ENCODE measurements around the gene EHMT1.

EHMT1 gene

GRCh38 chr9:137646341-137646740 lies 27.5 kb downstream of the EHMT1 start:
- TF ChIP-seq YY1 (IDR thresholded peaks at IDR 0.05; ENCODE audit: low read depth) = no peak
- TF ChIP-seq CEBPB (IDR thresholded peaks at IDR 0.05) = no peak
- TF ChIP-seq CREB1 (IDR thresholded peaks at IDR 0.05; ENCODE audit: low read depth) = no peak
- no peak for TF ChIP-seq NFIC (IDR thresholded peaks at IDR 0.05)
- TF ChIP-seq MAX (IDR thresholded peaks at IDR 0.05) = no peak
- TF ChIP-seq FOXM1 (IDR thresholded peaks at IDR 0.05; ENCODE audit: borderline replicate concordance, low read depth) = no peak
- TF ChIP-seq EP300 (IDR thresholded peaks at IDR 0.05; ENCODE audit: borderline replicate concordance) = no peak
- no peak for TF ChIP-seq USF1 (IDR thresholded peaks at IDR 0.05)
- no peak for TF ChIP-seq EGR1 (IDR thresholded peaks at IDR 0.05)
- TF ChIP-seq ZBTB7A (IDR thresholded peaks at IDR 0.05; ENCODE audit: low read depth) = no peak
- TF ChIP-seq TCF12 (IDR thresholded peaks at IDR 0.05; ENCODE audit: low read depth) = no peak
- no peak for TF ChIP-seq TAF1 (IDR thresholded peaks at IDR 0.05; ENCODE audit: low read depth)
- no peak for TF ChIP-seq RAD21 (IDR thresholded peaks at IDR 0.05; ENCODE audit: low read depth)

GRCh38 chr9:137647096-137647714 lies 28.4 kb downstream of the EHMT1 start:
- TF ChIP-seq EGR1 (IDR thresholded peaks at IDR 0.05) (no peak), TEAD4 (IDR thresholded peaks at IDR 0.05) (no peak), CREB1 (IDR thresholded peaks at IDR 0.05; ENCODE audit: low read depth) (no peak), REST (IDR thresholded peaks at IDR 0.05; ENCODE audit: low read depth) (no peak), NFIC (IDR thresholded peaks at IDR 0.05) (no peak), USF1 (IDR thresholded peaks at IDR 0.05) (no peak), FOXM1 (IDR thresholded peaks at IDR 0.05; ENCODE audit: borderline replicate concordance, low read depth) (no peak), RAD21 (IDR thresholded peaks at IDR 0.05; ENCODE audit: low read depth) (no peak), MAX (IDR thresholded peaks at IDR 0.05) (no peak)

GRCh38 chr9:137648396-137648795 lies 29.6 kb downstream of the EHMT1 start:
- TF ChIP-seq YY1 (IDR thresholded peaks at IDR 0.05; ENCODE audit: low read depth) (no peak), TCF12 (IDR thresholded peaks at IDR 0.05; ENCODE audit: low read depth) (no peak), MAX (IDR thresholded peaks at IDR 0.05) (no peak), REST (IDR thresholded peaks at IDR 0.05; ENCODE audit: low read depth) (no peak), EGR1 (IDR thresholded peaks at IDR 0.05) (no peak)

GRCh38 chr9:137649553-137649952 lies 30.7 kb downstream of the EHMT1 start:
- TF ChIP-seq TEAD4 (IDR thresholded peaks at IDR 0.05) (no peak), REST (IDR thresholded peaks at IDR 0.05; ENCODE audit: low read depth) (no peak), MAX (IDR thresholded peaks at IDR 0.05) (no peak), CREB1 (IDR thresholded peaks at IDR 0.05; ENCODE audit: low read depth) (no peak), NFIC (IDR thresholded peaks at IDR 0.05) (no peak), FOXM1 (IDR thresholded peaks at IDR 0.05; ENCODE audit: borderline replicate concordance, low read depth) (no peak), EGR1 (IDR thresholded peaks at IDR 0.05) (no peak), TAF1 (IDR thresholded peaks at IDR 0.05; ENCODE audit: low read depth) (no peak), EP300 (IDR thresholded peaks at IDR 0.05; ENCODE audit: borderline replicate concordance) (no peak)
